AG08396 (cell line): Measurements from ENCODE around the gene SS18L1.
A peak's percentile ranks its signal among the peaks of the same experiment; 100 is the strongest.
"Not testable (repeated sequence)": the region's sequence is repeated elsewhere in the genome, so short reads cannot be mapped to it uniquely, and the experiment has no call there.

Experiments
- DNase-seq: peaks from one replicate; pipeline ENCODE4 v3.0.0; 2012; ENCODE audit warnings: low spot score, mixed read lengths

Gene SS18L1

DNA sequence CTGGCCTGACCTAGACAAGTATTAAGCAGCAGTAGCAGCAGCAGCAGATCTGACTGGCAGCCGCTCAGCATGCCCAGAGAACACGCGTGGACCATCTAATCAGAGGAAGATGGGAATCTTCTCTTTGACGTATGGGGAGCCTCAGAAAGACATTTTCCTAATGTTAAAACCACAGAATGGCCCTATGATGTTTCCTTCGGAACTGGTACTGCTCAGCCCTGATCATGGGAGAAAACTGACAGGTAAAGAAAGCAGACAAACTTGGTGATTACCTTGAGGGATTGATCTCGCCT is 6.5 kb upstream of the SS18L1 start:
- no peak for DNase-seq

DNA sequence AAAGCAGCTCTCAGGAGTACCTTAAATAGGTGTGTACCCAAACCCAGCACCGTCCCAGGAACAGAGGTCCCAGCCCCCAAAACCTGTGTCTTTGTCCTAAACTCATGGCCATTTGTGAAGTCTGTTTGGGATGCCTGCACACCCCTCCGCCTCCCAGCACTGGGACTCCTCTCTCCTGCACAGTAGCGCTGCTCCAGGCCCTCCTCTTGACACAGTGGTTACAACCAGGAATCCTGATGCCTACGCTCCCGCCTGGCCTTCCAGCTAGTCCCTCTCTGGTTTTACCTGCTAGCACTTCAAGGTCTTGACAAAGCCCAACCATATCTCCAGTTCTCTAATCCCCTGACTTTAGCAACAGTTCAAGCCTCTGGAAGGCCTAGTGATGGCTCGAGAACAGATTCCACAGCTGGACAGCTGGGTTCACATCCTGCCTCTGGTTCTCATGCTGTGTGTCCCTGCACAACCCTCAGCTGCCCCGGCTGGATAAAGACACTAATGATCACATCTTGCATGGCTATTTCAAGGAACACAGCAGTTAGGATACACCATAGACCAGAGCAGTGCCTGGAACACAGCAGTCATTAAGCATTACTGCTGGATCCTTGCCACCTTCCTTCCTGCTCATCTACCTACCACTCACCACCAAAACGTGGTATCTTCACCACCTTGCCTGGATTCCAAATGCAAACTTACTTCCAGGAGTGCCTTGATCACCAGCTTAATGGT is 5.9 kb upstream of the SS18L1 start:
- no peak for DNase-seq

DNA sequence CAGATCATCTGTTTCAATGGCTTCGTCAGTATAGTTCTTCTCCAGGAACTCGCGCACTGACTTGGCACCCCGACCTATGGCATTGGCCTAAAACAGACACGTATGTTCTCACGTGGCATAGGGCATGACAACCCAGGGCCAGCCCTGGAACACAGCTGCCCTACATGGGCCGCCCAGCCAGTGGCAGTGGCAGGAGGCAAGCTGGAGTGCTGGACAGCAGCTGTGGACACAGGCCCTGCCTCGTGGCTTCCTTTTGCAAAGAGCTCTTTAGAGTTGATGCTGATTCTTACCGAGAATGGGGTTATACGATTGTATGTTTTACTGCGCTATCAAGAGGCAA is 5.4 kb upstream of the SS18L1 start:
- DNase-seq = no peak

DNA sequence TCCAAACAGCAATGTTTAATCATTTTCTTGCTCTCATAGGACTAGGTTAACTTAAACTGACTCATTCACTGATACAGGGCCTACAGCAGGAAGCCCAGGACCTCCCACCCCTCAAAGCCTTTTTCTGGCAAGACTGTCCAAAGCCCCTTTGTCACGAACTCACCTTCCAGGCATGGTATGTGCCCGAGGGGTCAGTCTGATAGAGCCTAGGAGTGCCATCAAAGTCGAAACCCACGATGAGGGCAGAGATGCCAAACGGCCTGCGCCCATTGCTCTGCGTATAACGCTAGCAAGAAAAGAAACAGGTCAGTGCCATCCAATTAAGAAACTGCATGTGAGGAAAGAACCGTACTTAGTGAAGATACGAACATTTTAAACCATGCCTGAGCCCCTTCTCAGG is 4.7 kb upstream of the SS18L1 start:
- DNase-seq = no peak

DNA sequence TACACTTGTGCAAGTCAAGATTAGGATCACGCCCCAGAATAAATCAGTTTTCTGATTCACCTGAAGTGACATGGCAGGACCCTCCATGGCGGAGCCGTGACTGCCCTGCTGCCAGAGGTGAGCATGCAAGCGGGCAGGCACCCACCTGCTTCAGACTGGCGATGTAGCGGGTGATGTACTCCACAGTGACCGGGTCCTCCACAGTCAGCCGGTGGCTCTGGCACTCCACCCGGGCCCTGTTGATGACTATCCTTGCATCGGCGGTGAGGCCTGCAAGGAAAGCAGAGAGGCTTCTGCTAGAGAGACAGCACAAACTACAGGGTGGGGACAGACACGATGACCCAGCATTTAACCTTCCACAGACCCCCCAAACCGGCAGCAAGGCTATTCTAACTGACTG is 3.9 kb upstream of the SS18L1 start:
- no peak for DNase-seq

DNA sequence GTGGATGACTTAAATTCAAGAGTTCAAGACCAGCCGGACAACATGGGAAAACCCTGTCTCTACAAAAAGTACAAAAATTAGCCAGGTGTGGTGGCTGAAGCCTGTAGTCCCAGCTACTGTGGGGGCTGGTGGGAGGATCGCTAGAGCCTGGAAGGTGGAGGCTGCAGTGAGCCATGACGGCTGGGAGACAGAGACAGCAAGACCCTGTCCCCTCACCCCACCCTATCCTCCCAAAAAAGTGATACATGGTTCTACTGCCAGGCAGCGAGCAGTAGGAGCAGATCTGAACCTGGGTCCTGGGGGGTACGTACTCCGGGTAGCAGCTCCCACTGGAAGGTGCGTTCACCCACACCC is 2.5 kb upstream of the SS18L1 start:
- DNase-seq = no peak

DNA sequence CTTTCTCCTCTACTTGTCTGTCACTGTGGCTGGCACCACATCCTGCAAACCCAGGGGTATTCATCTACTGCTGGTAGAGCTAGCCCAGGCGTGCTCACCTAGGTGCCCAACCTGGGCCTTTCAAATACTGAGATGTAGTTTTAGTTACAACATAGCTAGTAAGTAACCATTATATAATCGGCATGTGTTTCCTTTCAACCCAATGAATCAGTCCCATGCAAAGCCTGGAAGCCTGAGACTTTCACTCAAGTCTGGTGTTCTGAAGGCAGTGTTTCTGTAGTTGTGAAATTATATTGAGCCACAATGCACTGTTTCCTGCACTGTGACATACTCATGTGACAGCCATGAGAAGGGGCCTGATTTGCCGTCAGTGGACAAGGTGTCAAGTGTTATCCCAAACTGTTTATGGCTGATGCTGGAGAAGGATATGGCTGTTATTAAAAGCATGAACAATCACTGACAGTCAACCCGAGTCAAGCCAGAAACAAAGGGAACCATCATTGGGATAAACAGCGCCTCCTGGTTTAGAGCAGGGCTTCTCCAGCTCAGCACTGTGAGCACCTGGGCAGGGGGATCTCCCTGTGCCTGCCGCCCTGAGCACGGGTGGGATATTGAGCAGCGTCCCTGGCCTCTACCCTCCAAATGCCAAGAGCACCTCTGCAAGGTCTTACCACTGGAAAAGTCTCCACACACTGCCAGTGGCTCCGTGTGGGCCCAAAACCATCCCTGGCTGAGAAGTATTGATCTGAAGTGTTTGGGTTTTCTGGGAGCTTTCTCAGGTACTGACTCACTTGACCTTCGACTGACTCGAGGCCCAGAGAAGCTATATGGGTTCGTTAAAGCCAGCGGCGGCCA is 1.9 kb upstream of the SS18L1 start:
- DNase-seq = no peak

DNA sequence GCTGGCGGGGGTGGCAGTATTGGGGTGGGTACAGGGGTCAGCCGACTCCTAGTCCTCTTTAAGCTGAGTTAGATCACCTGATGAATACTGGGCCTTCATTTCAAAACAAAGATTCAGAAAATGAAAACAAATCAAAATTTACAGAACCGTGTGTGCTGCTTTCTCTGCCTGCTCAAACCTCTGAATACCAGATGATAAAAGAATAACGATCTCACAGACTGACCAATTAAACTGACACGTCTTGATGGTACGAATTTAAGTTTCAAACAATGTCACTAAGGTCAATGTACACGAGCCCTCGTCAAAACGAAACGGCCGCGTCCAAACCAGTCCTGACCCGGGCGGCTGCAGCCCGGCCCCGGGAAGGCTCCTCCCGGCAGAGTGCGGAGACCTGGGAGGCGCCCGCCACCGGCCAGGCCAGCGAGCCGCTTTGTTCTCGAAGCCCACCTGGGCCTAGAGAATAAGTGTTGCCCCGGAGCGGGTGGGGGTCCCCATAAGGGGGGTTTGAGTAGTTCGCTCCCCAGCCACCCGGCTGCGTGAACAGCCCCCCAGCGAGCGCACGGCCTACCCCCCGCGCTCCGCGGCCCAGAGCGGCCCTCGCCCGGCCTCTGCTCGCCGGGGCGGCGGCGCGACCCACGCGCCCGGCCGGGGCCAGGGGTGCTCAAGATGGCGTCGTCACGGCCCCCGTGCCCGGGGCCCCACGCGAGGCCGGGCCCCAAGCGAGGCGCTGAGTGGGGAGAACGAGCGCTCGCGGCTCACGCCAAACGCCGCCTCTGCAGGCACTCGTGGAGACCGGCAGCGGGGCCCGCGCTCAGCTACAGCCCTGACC is 1.1 kb upstream of the SS18L1 start:
- peak; percentile 39 for DNase-seq

DNA sequence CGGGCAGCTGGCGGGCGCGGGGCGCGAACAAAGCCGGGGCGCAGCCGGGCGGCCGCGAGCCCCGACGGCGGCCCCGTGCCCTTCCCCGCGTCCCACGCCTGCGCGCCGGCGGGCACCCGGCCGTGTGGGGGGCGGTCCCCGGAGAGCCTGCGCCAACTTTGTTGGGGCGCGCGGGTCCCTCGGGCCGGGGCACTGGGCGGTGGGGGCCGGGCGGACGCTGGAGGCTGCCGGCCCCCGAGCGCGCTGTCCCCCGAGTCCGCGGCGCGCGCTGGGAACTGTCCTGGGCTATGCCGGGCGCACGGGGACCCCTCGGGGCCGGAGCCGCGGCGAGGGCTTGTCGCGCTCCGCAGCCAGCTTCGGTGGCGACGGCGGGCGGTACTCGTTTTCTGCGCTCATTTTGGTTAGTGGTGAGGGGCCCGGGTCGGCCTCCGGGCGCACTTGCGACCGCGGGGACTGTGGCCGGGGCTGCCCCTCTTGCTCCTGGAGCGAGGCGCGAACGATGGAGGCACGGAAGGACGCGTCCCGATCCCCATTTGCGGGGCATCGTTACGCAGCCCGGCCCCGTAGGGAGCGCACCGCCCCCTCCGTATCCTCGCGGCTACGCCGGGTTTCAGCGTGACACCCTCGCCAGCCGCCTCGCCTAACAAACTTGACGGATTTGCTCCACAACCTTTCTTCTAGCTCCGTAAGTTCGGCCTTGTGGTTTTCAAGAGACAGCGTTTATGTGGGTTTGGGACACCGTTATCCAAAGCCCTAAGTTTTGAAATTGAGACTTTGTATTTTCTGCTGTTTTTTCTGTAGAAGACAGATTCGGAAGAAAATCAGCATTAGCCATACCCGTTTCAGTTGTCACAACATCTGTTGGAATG is 622 bp downstream of the SS18L1 start:
- DNase-seq = peak; percentile 86

DNA sequence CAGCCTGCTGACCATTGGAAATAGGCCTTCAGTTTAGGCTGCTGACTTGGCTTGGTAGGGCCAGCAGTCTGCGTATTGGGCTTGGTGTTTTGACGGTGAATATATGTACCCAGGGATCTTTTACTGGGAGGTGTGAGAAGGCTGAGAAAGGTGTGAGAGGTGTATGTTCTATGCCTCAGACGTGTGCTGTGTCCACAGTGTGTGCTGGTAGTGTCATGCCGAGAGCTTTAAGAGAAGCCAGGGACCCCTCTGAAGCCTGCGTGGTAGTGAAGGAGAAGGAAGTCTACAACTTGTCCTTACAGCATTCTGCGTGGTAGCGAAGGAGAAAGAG is 2.1 kb downstream of the SS18L1 start:
- no peak for DNase-seq

DNA sequence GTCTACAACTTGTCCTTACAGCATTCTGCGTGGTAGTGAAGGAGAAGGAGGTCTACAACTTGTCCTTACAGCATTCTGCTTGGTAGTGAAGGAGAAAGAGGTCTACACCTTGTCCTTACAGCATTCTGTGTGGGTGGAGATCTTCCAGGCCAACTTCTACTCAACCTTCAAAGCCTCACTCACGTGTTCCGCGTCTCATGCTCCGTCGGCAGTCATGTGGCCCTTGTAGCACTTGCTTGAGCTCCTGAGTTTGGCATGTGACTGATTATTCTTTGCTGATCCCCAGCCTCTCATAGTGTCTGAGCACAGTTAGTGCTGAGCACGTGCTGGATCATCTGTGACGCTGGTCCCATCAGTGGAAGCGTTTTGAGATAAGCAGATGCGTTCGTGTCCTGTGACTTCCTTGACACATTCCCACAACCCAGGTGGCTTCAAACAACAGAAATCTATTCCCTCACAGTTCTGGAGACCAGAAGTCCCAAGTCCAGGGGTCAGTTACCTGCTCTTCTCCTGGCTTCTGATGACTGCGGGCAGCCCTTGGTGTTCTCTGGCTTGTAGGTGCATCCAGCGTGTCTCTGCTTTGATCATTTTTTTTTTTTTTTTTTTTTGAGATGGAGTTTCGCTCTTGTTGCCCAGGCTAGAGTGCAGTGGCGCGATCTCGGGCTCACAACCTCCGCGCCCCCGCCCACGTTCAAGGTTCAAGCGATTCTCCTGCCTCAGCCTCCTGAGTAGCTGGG is 2.6 kb downstream of the SS18L1 start:
- DNase-seq = no peak

DNA sequence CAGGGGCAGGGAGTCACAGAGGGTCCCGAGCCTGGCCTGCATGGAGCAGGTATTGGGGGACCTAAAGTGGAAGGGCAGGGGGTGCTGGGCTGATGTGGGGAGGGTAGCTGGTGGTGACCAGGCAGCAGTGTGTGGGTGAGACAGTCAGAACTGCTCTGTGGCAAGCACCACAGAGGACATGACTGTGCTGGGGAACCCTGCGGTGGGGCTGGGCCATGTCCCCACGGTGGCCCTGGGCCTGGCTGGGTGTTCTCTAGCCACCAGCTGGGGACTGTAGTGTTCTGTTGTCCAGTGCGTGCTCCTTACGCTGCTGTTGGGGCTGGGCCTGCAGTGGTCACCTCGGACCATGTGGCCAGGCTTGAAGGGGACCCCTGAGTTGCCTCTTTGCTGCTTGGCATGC is 3.6 kb downstream of the SS18L1 start:
- DNase-seq = no peak

DNA sequence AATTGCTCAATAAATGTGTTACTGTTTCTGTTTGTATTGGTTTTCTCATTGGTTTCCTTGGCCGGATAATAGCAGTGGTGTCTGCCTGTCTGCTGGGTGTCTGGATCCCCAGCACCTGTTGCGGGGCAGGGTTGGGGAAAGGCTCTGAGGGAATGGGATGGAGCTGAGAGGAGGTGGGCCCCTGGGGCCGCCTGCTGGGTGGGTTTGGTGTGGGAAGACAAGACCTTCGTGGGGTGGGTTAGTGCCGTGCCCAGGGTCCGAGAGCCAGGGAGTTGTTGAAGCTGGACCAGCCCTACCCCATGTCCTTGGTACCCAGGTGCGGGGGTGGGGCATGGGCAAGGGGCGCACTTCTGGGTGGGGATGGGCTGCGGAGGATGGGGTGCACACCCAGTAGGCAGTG is 4.0 kb downstream of the SS18L1 start:
- no peak for DNase-seq

DNA sequence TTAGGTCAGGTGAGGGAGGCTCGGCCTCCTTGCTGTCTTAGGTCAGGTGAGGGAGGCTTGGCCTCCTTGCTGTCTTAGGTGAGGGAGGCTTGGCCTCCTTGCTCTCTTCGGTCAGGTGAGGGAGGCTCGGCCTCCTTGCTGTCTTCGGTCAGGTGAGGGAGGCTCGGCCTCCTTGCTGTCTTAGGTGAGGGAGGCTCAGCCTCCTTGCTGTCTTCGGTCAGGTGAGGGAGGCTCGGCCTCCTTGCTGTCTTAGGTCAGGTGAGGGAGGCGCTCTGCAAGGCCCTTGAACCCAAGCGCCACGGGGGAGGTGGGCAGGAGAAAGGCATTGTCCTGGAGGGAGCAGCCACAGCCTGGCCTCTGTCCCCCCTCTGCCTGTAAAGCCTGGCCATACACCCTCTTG is 4.8 kb downstream of the SS18L1 start:
- DNase-seq = not testable (repeated sequence)

DNA sequence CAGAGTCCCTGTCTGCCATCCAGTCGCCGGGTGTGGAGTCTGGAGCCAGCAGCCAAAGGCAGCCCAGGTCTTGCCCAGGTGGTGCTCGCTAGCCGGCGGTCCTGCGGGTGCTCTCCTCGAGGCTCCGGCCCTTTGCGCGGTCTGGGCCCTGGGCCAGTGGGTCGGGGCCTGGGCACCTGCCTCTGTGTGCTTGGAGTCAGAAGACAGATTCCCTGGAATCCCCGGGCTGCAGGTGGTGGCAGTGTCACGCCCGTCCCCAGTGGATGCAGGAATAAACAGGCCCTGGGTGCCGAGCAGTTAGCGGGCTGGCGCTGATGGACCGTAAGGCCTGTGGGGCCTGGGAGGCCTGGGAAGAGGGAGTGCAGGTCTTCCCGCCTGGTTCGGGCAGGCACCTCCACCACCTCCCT is 5.3 kb downstream of the SS18L1 start:
- no peak for DNase-seq

DNA sequence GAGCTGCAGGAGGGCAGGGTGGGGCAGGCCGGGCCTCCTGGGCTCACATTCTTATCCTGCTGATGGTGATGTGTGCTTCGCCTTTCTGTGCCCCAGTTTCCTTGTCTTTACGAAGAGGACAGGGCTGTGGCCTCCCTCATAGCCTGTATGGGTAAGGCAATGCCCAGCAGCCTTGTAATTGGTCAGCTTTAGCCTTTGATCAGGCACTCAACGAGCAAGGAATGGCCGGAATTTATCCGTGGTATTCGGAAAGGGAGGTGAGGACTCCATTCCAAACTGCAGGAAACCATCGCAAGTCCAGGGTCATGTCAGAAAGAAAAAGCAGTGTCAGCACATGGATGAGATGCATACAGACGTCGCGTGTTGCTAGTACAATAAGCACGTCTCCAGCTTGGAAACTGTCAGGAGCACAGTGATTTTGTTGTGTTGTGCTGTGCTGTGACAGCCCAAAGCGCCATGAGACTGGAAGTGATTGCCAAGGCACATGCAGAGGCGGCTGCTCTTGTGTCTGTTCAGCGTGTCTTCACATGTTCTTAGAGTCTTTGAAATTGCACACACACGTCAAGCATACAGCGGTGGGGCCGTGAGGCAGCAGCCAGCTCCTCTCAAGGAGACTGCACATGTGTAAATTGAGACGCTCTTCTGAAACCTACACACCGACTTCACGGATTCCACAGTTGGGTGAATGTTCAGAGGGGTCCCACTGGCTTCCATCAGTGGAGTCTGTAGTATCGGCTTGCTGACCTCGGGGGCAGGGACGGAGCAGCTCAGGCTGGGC is 6.2 kb downstream of the SS18L1 start:
- DNase-seq = peak; percentile 45

DNA sequence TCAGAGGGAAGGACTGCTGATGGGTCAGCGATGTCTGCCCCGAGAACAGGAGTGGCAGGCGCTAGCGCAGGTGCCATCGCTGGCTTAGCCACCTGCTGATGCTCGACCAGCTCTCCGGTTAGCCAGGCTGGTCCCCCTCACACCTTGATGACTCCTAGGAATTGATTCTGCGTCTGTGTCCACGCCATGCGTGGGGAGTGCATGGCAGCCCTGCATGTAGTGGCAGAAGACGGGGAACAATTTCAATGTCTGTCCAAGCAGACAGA is 6.7 kb downstream of the SS18L1 start:
- DNase-seq = no peak

DNA sequence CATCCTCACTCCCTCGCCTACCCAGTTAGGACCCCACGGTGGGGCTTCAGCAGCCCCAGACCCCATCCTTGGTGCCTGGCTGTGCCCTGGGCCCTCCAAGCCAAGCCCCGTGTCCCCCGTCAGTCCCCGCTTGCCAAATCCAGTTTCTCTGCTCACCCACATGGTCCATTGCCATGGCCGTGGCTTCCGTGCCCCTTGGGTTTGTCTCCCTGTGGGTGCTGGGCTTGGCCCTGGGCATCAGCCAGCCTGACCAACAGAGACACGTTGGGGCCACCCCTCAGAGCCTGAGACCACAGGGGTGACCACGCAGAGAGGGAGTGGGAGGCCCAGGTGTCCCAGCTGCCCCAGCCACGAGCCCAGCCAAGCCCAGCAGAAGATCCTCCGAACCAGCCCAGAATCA is 7.7 kb downstream of the SS18L1 start:
- DNase-seq = no peak

DNA sequence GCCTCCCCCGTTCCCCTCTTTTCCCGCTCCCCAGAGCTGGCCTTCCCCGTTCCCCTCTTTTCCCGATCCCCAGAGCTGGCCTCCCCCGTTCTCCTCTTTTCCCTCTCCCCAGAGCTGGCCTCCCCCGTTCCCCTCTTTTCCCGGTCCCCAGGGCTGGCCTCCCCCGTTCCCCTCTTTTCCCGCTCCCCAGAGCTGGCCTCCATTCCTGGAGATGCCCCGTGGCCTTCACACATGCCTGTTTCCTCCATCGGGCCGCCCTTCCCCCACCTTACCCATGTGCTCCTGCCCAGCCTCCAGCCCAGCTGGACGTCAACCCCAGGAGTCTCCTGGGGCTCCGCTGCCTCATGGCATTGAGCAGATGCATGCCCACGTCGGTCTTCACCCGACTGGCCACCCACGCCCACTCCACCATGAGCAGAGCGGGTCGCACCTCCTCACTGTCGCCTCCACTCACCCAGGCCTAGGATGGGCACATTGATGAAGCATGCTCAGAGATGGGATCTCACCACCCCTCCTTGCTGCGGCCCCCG is 8.3 kb downstream of the SS18L1 start:
- DNase-seq = no peak

DNA sequence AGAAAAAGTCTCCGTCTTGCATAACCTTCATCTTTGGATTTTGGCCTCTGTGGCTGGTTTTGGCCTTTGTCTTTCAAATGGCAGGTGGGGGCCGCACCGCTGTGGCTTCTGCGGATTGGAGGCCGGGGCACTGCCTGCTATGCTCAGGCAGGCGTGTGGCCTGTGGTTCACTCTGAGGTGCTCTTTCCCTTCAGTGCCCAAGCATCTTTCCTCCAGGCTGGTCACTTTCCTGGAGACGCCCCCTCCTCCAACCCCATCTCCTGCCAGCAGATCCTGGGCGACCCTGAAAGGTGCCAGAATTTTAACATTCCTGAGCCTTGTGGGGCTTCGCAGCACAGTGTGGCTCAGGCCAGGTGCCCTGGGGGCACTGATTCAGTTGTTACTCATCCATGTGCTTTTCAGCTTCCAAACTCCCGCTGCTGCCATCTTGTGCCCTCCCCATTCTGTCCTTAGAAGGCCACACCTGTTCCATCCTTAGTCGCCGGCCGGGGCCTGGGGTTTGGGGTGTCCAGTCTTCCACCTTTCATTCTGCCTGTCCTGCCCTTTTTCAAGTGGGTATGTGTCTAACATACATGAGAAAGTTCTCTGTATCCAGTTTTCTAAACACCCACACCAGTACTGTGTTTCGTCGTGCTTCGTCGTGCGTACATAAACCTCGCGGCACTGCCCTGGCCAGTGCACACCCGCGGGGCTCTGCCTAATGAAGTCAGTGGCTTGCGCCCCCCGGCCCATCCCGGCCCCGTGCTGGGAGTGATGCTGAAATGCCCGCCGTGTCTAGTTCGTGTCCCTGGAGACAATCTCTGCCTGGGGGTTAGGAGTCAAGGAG is 12.1 kb downstream of the SS18L1 start:
- no peak for DNase-seq
